Neural cell (in vitro differentiated cells): ENCODE measurements around the gene TMEM247. TPM values are rescaled to one million over a fixed set of nuclear protein-coding genes. Genes with fewer than 3 reads are reported as not detected.

Source experiments
- H2AFZ ChIP-seq: fragments of 200-600, 300-800 bp; sonication (generic), shearing (Covaris generic); 2 replicates; pipeline ENCODE4 v1.6.0; 2014; ENCODE audit warnings: low read depth, mild to moderate bottlenecking, antibody characterized with exemption, low read length, moderate library complexity
- H3F3A ChIP-seq: fragments of 200-600 bp; shearing (Covaris generic); 2 replicates; pipeline ENCODE4 v1.6.1; 2016; ENCODE audit warnings: mild to moderate bottlenecking, moderate library complexity, mixed read lengths, antibody characterized with exemption, low read length; ENCODE audit not compliant: insufficient read depth, poor library complexity, severe bottlenecking
- H3K27ac ChIP-seq: fragments of 200-600, 300-800 bp; sonication (generic), shearing (Covaris generic); 2 replicates; pipeline ENCODE4 v1.5.1; 2014; ENCODE audit warnings: mild to moderate bottlenecking, low read length, moderate library complexity
- H3K27me3 ChIP-seq: fragments of 300-800, 200-600 bp; sonication (generic), shearing (Covaris generic); 2 replicates; pipeline ENCODE4 v1.6.0; 2014; ENCODE audit warnings: mild to moderate bottlenecking, low read depth, low read length, moderate library complexity; ENCODE audit not compliant: insufficient read depth
- H3K36me3 ChIP-seq: fragments of 300-800, 200-600 bp; sonication (generic), shearing (Covaris generic); 2 replicates; pipeline ENCODE4 v1.5.1; 2014; ENCODE audit warnings: mild to moderate bottlenecking, antibody characterized with exemption, low read length, moderate library complexity; ENCODE audit not compliant: insufficient read depth
- H3K4me2 ChIP-seq: fragments of 300-800, 200-600 bp; sonication (generic), shearing (Covaris generic); 2 replicates; pipeline ENCODE4 v1.6.0; 2014; ENCODE audit warnings: mild to moderate bottlenecking, low read length
- H3K4me3 ChIP-seq: fragments of 300-800, 200-600 bp; sonication (generic), shearing (Covaris generic); 2 replicates; pipeline ENCODE4 v1.5.1; 2014; ENCODE audit warnings: mild to moderate bottlenecking, low read length, moderate library complexity
- H3K79me2 ChIP-seq: fragments of 200-600 bp; shearing (Covaris generic); replicated peaks from 2 replicates; pipeline ENCODE4 v1.6.0; 2014; ENCODE audit warnings: mild to moderate bottlenecking, low read length, moderate library complexity; ENCODE audit not compliant: insufficient read depth
- H3K9ac ChIP-seq: fragments of 300-800, 200-600 bp; sonication (generic), shearing (Covaris generic); 2 replicates; pipeline ENCODE4 v1.6.1; 2016; ENCODE audit warnings: mild to moderate bottlenecking, low read length, mixed read lengths
- H3K9me2 ChIP-seq: fragments of 200-600 bp; shearing (Covaris generic); 2 replicates; pipeline ENCODE4 v1.6.1; 2016; ENCODE audit warnings: mild to moderate bottlenecking, low read length, mixed read lengths; ENCODE audit not compliant: insufficient read depth
- H3K9me3 ChIP-seq: fragments of 200-600, 300-800 bp; sonication (generic), shearing (Covaris generic); 2 replicates; pipeline ENCODE4 v1.6.1; 2016; ENCODE audit warnings: mild to moderate bottlenecking, mixed run types, low read length, moderate library complexity, mixed read lengths
- H4K20me1 ChIP-seq: fragments of 200-600 bp; shearing (Covaris generic); 2 replicates; pipeline ENCODE4 v1.6.1; 2016; ENCODE audit warnings: mild to moderate bottlenecking, mixed run types; ENCODE audit not compliant: insufficient read depth
- EP300 ChIP-seq: fragments of 450-650 bp; conservative IDR thresholded peaks from 2 replicates; pipeline ENCODE4 v1.6.1; 2014; ENCODE audit warnings: antibody characterized with exemption, mild to moderate bottlenecking, moderate library complexity; ENCODE audit not compliant: poor library complexity, severe bottlenecking
- EZH2 ChIP-seq: fragments of 200-600, 300-800 bp; shearing (Covaris generic), sonication (generic); IDR thresholded peaks from 2 replicates; pipeline ENCODE4 v1.6.1; 2014; ENCODE audit warnings: antibody characterized with exemption, low read length, borderline replicate concordance, mild to moderate bottlenecking; ENCODE audit not compliant: insufficient read depth, poor library complexity, severe bottlenecking
- MXI1 ChIP-seq: fragments of 450-650 bp; conservative IDR thresholded peaks from 2 replicates; pipeline ENCODE4 v1.6.1; 2014; ENCODE audit warnings: antibody characterized with exemption, mild to moderate bottlenecking; ENCODE audit not compliant: poor library complexity, severe bottlenecking
- POLR2AphosphoS5 ChIP-seq: IDR thresholded peaks from 2 replicates; pipeline ENCODE4 v1.6.1; 2012
- RAD21 ChIP-seq: fragments of 450-650 bp; conservative IDR thresholded peaks from 2 replicates; pipeline ENCODE4 v1.6.1; 2014; ENCODE audit warnings: antibody characterized with exemption, mild to moderate bottlenecking, moderate library complexity
- SMC3 ChIP-seq: fragments of 450-650 bp; conservative IDR thresholded peaks from 2 replicates; pipeline ENCODE4 v1.6.1; 2014; ENCODE audit warnings: antibody characterized with exemption, mild to moderate bottlenecking, moderate library complexity; ENCODE audit not compliant: poor library complexity
- TAF1 ChIP-seq: IDR thresholded peaks from 2 replicates; pipeline ENCODE4 v1.6.1; 2012; ENCODE audit warnings: low read depth
- polyA plus RNA-seq: library from polyadenylated mRNA; depleted of rRNA; stranded (reverse); fragments of >200 nt; gene quantifications from 2 replicates; pipeline ENCODE4 v1.2.3, GENCODE V29; 2014
- TF ChIP-seq, protein P1 (sequence below): fragments of 450-650 bp; IDR thresholded peaks from 2 replicates; pipeline ENCODE4 v1.5.1; 2014; ENCODE audit warnings: antibody characterized with exemption, mild to moderate bottlenecking, moderate library complexity; ENCODE audit not compliant: poor library complexity, severe bottlenecking
- TF ChIP-seq, protein P2 (sequence below): IDR thresholded peaks from 2 replicates; pipeline ENCODE4 v1.6.1; 2012; ENCODE audit warnings: borderline replicate concordance

Gene TMEM247
- polyA plus RNA-seq, 1 donor from 2014 or later, result not detected

DNA sequence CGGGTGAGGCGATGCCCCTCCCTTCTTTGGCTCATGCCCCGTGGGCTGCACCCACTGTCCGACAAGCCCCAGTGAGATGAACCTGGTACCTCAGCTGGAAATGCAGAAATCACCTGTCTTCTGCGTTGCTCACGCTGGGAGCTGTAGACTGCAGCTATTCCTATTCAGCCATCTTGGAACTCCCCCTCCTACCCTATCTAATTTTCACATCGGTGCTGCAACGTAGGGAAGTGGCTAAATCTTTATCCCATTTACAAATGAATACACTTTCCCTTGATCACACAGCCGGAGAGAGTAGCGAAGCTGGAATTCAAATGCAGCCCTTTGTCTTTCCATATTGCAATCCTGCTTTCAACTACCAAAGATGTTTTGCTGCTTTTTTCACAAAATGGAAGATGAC is 1.4 kb upstream of the TMEM247 start:
- no peak overlapping the region for H3K4me3 ChIP-seq
- H3K27ac ChIP-seq, result no peak overlapping the region
- no peaks in the 10 kb centered on the region for H3F3A ChIP-seq
- no peaks in the 10 kb centered on the region for H3K9me2 ChIP-seq
- no peak overlapping the region for H3K9ac ChIP-seq
- H3K4me2 ChIP-seq, result no peak overlapping the region
- H3K27me3 ChIP-seq, result no peaks in the 10 kb centered on the region
- no peak for TF ChIP-seq TAF1
- no peaks in the 10 kb centered on the region for H3K9me3 ChIP-seq
- H3K79me2 ChIP-seq, result no peaks in the 10 kb centered on the region
- H4K20me1 ChIP-seq, result no peaks in the 10 kb centered on the region
- no peak overlapping the region for H2AFZ ChIP-seq
- no peaks in the 10 kb centered on the region for H3K36me3 ChIP-seq

DNA sequence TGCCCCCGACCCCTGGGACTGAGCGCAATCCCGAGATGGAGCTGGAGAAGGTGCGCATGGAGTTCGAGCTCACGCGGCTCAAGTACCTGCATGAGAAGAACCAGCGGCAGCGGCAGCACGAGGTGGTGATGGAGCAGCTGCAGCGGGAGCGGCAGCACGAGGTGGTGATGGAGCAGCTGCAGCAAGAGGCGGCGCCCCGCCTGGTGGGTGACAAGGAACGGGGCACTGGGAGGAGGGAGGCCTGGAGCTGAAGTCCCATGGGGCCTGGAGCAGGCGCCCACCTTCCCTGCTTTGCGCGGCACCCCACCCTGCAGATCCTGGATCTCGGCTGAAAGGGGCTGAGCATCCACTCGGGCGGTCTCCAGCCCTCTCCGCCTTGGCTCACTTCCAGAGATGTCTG is 1.2 kb downstream of the TMEM247 start:
- Histone ChIP-seq H3K9ac (no peak overlapping the region), H3K9me2 (no peaks in the 10 kb centered on the region), H3K36me3 (no peaks in the 10 kb centered on the region), H3K9me3 (no peaks in the 10 kb centered on the region), H3K4me2 (no peak overlapping the region), H4K20me1 (no peaks in the 10 kb centered on the region), H3K27me3 (no peaks in the 10 kb centered on the region), H3K4me3 (no peak overlapping the region), H3F3A (no peaks in the 10 kb centered on the region), H2AFZ (no peak overlapping the region), H3K27ac (no peak overlapping the region), H3K79me2 (no peaks in the 10 kb centered on the region)
- TF ChIP-seq RAD21 (no peak), TAF1 (no peak), EP300 (no peak), EZH2 (no peak), POLR2AphosphoS5 (no peak), SMC3 (no peak), MXI1 (no peak)
- TF ChIP-seq, protein P1, sequence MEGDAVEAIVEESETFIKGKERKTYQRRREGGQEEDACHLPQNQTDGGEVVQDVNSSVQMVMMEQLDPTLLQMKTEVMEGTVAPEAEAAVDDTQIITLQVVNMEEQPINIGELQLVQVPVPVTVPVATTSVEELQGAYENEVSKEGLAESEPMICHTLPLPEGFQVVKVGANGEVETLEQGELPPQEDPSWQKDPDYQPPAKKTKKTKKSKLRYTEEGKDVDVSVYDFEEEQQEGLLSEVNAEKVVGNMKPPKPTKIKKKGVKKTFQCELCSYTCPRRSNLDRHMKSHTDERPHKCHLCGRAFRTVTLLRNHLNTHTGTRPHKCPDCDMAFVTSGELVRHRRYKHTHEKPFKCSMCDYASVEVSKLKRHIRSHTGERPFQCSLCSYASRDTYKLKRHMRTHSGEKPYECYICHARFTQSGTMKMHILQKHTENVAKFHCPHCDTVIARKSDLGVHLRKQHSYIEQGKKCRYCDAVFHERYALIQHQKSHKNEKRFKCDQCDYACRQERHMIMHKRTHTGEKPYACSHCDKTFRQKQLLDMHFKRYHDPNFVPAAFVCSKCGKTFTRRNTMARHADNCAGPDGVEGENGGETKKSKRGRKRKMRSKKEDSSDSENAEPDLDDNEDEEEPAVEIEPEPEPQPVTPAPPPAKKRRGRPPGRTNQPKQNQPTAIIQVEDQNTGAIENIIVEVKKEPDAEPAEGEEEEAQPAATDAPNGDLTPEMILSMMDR, result no peak
- TF ChIP-seq, protein P2, sequence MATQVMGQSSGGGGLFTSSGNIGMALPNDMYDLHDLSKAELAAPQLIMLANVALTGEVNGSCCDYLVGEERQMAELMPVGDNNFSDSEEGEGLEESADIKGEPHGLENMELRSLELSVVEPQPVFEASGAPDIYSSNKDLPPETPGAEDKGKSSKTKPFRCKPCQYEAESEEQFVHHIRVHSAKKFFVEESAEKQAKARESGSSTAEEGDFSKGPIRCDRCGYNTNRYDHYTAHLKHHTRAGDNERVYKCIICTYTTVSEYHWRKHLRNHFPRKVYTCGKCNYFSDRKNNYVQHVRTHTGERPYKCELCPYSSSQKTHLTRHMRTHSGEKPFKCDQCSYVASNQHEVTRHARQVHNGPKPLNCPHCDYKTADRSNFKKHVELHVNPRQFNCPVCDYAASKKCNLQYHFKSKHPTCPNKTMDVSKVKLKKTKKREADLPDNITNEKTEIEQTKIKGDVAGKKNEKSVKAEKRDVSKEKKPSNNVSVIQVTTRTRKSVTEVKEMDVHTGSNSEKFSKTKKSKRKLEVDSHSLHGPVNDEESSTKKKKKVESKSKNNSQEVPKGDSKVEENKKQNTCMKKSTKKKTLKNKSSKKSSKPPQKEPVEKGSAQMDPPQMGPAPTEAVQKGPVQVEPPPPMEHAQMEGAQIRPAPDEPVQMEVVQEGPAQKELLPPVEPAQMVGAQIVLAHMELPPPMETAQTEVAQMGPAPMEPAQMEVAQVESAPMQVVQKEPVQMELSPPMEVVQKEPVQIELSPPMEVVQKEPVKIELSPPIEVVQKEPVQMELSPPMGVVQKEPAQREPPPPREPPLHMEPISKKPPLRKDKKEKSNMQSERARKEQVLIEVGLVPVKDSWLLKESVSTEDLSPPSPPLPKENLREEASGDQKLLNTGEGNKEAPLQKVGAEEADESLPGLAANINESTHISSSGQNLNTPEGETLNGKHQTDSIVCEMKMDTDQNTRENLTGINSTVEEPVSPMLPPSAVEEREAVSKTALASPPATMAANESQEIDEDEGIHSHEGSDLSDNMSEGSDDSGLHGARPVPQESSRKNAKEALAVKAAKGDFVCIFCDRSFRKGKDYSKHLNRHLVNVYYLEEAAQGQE, result no peak
